KG1 (cell line): ENCODE data around the gene IPO13.
A peak's percentile ranks its signal among the peaks of the same experiment; 100 is the strongest.

Source experiments
- DNase-seq: peaks from one replicate; lab custom pipeline; 2025; lab: John Stamatoyannopoulos, UW

The IPO13 gene, protein sequence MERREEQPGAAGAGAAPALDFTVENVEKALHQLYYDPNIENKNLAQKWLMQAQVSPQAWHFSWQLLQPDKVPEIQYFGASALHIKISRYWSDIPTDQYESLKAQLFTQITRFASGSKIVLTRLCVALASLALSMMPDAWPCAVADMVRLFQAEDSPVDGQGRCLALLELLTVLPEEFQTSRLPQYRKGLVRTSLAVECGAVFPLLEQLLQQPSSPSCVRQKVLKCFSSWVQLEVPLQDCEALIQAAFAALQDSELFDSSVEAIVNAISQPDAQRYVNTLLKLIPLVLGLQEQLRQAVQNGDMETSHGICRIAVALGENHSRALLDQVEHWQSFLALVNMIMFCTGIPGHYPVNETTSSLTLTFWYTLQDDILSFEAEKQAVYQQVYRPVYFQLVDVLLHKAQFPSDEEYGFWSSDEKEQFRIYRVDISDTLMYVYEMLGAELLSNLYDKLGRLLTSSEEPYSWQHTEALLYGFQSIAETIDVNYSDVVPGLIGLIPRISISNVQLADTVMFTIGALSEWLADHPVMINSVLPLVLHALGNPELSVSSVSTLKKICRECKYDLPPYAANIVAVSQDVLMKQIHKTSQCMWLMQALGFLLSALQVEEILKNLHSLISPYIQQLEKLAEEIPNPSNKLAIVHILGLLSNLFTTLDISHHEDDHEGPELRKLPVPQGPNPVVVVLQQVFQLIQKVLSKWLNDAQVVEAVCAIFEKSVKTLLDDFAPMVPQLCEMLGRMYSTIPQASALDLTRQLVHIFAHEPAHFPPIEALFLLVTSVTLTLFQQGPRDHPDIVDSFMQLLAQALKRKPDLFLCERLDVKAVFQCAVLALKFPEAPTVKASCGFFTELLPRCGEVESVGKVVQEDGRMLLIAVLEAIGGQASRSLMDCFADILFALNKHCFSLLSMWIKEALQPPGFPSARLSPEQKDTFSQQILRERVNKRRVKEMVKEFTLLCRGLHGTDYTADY

DNA sequence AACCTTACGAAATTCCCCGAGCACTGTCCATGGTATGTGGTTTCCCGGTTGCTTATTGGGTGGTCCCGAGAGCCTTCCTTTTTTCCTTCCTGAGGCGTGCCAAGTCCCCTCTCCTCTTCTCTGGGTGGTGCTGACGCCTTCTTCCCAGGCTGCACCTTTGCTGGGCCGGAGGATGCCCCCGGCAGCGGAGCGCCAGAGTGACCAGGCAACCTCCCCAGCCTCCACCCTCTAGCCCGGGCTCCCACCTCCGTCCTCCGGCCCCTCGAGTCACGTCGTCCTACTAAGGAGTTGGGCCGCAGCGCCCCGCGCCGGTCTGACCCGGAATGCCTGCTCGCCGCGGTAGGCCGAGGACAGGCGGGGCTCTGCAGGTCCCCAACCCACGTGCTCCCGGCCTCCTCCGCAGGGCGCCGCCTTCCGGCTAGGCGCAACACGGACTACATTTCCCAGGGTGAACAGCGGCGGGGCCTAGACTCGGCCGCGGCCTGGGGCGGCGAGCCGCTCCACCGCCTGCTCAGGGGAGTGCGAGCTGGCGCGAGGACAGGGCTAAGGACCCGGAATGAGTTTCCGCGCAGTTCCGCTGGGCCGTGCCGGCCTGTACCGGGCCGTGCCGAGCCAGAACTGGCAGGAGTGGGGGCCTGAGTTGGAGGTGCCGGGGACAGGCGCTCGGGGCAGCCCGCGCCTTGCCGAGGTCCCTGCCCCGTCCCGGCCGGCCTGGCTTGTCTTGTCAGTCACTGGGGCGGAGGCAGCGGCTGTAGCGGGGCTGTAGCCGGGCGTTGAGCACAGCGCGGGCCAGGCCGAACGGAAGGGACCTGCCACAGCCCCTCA lies at the start of gene IPO13:
TSS of gene IPO13 (plus strand) at position 715 of the 825 bp plus-strand sequence. CDS start 651 bp downstream, outside the sequence.
- peak; percentile 93 for DNase-seq

DNA sequence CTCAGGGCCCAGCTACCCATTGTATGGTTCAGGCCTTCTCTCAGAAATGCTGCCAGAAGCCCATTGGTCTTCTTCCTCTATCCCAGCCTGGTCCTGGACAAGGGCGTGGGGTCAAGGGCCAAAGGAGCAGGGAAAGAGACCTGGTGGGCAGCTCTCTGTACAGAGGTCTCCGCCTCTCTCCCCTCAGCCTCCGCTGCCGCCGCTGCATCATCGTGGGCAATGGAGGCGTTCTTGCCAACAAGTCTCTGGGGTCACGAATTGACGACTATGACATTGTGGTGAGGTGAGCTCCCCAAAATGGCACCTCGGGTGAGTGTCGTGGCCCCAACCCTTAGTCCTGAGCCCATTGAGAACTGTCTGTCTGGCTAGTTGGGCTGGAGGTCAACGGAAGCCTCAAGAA lies 47.8 kb upstream of the IPO13 start:
- DNase-seq: no peak

GRCh38 chr1:43900386-43900785 lies 46.4 kb upstream of the IPO13 start:
- DNase-seq: no peak

DNA sequence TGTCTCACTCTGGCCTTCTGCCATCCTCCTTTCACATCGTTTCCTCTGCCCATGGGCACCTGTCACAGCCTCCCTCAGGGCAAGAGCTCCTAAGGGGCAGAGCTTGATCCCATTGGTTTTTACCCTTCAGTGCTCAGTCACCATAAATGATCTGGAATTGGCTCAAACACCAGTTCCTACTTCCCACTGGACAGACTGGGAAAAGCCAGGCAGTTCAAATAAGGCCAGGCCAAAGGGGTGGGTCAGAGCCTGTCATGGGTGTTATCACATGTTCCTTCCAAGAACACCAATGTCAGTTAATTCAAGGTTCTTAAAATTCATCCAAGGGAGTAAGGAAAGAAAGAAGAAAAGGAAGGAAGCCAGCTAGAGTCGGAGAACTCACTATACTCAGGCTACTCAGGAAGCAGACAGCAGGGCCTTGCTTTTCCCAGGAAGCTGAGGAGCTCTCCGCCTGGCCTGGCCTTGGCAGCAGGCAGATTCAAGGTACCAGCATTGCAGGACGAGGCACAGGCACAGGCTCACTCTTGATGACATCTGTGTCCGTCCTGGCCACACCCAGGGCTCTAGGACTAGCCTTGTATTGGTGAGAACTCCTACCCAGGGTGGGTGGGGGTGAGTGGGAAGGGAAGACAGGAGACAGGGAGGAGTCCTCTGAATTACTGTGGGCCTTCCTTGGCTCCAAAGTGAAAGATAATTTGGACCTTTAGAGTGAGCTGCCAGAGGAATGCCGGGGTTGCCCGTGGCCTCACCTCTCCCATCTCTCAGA lies 45.4 kb upstream of the IPO13 start:
- DNase-seq: no peak

- no peak for DNase-seq
These were observed 44.5 kb upstream of the IPO13 start for GRCh38 chr1:43902058-43902831.

DNA sequence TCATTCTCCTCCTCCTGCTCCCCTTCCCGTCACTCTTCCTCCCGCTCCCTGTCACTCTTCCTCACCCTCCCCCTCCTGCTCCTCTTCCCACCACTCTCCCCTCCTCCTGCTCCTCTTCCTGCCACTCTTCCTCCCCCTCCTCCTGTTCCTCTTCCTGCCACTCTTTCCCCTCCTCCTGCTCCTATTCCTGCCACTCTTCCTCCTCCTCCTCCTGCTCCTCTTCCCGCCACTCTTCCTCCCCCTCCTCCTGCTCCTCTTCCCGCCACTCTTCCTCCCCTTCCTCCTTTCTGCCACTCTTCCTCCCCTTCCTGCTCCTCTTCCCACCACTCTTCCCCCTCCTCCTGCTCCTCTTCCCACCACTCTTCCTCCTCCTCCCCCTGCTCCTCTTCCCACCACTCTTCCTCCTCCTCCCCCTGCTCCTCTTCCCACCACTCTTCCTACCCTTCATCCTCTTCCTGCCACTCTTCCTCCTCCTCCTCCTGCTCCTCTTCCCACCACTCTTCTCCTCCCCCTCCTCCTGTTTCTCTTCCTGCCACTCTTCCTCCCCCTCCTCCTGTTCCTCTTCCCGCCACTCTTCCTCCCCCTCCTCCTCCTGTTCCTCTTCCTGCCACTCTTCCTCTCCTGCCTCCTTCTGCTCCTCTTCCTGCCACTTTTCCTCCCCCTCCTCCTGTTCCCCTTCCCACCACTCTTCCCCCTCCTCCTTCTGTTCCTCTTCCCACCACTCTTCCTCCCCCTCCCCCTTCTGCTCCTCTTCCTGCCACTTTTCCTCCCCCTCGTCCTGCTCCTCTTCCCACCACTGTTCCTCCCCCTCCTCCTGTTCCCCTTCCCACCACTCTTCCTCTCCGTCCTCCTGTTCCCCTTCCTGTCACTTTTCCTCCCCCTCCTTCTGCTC lies 41.8 kb upstream of the IPO13 start:
- DNase-seq: no peak

- no peak for DNase-seq
These were observed 38.5 kb upstream of the IPO13 start for GRCh38 chr1:43908226-43908625.

- no peak for DNase-seq
These were observed 37.9 kb upstream of the IPO13 start for GRCh38 chr1:43908858-43909257.

GRCh38 chr1:43910343-43910742 lies 36.4 kb upstream of the IPO13 start:
- no peak for DNase-seq

- DNase-seq: no peak
These were observed 34.1 kb upstream of the IPO13 start for GRCh38 chr1:43912607-43913006.

DNA sequence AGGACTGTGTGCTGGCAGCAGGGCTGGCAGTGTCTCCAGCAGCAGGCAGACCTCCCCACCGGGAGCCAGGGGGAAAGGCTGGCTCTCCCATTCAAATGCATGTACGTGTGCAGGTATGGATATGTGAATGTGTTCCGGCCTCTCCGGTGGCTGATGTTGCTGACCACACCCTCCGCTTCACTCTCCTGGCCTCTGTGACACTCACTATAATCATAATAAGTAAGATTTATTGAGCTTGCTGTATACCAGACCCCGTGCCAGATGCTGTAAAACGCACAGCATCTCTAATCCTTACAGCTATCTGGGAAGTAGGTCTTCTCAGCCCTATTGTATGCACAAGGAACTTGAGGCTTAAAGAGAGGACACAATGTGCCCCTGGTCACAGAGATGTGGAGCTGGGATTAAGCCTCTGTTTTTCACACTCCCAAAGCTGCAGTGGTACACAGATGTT lies 33.7 kb upstream of the IPO13 start:
- DNase-seq: no peak

DNA sequence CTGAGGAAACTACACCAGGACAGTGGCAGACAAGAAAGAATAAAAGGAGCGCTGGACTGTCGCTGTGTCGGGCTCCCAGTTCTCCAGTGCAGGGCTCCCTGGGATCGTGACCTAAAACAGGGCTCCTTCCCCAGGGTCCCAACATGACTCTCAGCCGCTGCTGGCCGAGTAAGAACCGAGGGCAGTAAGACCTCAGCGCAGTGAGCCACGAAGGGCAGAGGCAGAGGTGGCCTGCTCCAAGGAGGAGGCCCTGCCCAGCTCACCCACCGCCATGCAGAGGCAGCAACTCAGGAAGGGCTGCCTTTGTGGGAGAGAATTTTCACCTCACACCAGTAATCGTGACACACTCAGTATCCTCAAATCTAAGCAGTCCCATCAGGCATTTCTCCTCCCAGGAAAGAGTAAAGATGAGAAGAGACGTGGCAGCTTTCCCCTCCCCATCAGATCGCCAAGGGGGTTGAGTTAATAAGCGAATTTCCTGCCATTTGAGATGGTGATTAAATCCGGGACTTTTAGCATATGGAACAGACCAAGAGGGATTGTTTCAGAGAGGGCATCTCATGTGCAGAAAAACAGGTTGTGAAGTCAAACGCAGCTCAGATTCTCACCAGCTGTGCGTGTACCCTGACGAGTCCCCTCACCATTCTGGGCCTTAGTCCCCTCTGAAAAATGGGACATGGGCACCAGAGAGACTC lies 32.9 kb upstream of the IPO13 start:
- no peak for DNase-seq

DNA sequence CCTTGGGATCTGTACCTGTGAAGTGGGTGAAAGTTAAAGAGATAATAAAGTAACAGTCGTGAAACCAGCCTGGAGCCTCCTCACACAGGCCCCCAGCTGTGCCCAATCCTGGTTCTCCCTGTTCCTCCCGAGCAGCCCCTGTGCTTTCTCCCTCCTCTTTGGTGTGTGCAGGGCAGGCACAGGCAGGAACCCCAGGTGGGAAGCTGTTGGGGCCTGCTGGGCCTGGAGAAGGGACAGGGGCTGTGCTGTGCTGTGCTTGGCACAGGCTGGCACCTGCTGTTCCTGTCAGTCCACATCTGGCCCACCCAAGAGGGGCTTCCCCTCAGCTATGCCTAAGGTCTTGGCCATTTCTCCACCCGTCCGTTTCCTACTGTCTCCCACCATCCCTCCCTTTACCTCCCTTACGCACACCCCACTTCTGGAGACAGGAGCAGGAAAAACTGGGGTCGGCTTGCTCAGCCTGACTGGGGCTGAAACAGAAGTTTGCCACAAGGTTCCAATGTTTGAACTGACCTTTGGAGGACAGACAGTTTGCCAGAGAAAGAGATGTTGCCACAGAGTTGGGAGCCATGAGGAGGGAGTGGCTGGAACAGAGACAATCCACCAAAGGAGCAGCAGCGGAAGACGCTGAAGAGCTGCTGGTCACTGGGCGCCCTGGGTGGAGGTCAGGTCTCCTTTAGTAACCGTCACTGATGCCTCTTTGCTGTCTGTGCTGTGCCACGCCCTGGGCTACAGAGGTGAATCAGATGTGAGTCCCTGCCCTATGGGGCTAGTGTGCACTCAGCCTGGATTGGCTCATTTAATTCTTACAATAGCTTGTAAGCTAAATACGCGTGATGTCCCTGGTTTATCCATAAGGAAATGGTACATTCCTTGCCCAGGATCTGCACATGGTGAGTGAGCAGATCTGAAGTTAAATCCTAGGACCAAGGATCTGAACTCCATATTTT lies 31.9 kb upstream of the IPO13 start:
- DNase-seq: no peak

- DNase-seq: no peak
These were observed 26.8 kb upstream of the IPO13 start for GRCh38 chr1:43919906-43920305.

DNA sequence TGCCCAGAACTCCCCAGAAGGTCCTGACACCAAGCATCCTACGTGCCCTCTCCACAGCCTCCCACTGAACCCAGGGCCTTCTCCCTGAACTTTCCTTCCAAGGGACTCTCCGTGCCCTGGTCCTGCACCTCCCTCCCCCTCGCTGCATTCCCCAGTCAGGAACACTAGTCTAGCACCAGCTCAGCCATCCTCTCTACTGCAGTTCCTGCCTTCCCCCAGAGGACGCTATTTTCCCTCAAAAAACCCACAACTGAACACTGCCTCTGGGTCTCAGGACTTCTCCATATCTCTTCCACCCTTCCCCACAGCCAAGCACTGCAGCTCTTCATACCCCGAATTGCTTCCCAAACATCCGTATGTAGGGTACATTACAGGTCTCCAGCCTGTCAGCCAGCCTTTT lies 25.7 kb upstream of the IPO13 start:
- DNase-seq: no peak

- DNase-seq: no peak
These were observed 22.2 kb upstream of the IPO13 start for GRCh38 chr1:43924516-43924915.

GRCh38 chr1:43925846-43926245 lies 20.9 kb upstream of the IPO13 start:
- DNase-seq: no peak
